Choroid plexus epithelial cell (primary cell): ENCODE data around the gene SLC33A1.
A peak's percentile ranks its signal among the peaks of the same experiment; 100 is the strongest.
"Not testable (repeated sequence)": the region's sequence is repeated elsewhere in the genome, so short reads cannot be mapped to it uniquely, and the experiment has no call there.

Experiments
- DNase-seq: peaks from one replicate; pipeline ENCODE4 v3.0.0-alpha.2; 2010; ENCODE audit warnings: low read depth
- H3K4me3 ChIP-seq: 2 replicates; pipeline ENCODE4 v1.5.1; 2011; ENCODE audit warnings: low read depth, mild to moderate bottlenecking, control low read depth, low read length, moderate library complexity
- CTCF ChIP-seq: conservative IDR thresholded peaks from 2 replicates; pipeline ENCODE4 v1.5.1; 2011; ENCODE audit warnings: low read depth, mild to moderate bottlenecking, control low read depth, inconsistent platforms, low read length, moderate library complexity

The SLC33A1 gene

GRCh38 chr3:155843569-155843968 is 10.7 kb downstream of the SLC33A1 start:
- no peak for DNase-seq
- no peak overlapping the region for H3K4me3 ChIP-seq
- no peak for TF ChIP-seq CTCF

- DNase-seq: no peak
- H3K4me3 ChIP-seq: no peak overlapping the region
- TF ChIP-seq CTCF: no peak
Measured at GRCh38 chr3:155835341-155836071, 18.7 kb downstream of the SLC33A1 start.

GRCh38 chr3:155828490-155829098 is 25.6 kb downstream of the SLC33A1 start:
- DNase-seq, H3K4me3 ChIP-seq: not testable (repeated sequence)

- TF ChIP-seq CTCF: no peak
- H3K4me3 ChIP-seq: no peak overlapping the region
- DNase-seq: no peak
Measured at GRCh38 chr3:155815030-155815545, 39.1 kb downstream of the SLC33A1 start.

- DNase-seq: not testable (repeated sequence)
Measured at GRCh38 chr3:155813224-155813623, 41.0 kb downstream of the SLC33A1 start.

GRCh38 chr3:155809181-155809580 is 45.0 kb downstream of the SLC33A1 start:
- H3K4me3 ChIP-seq: no peak overlapping the region
- TF ChIP-seq CTCF: no peak
- DNase-seq: peak; percentile 5

More at GRCh38 chr3:155813224-155813623, 41.0 kb downstream of the SLC33A1 start:
- H3K4me3 ChIP-seq: not testable (repeated sequence)

- TF ChIP-seq CTCF: no peak
- H3K4me3 ChIP-seq: no peak overlapping the region
- peak; percentile 24 for DNase-seq
Measured at GRCh38 chr3:155807823-155808222, 46.4 kb downstream of the SLC33A1 start.
